BLaER1 treated with 17β-estradiol and CSF1 and Interleukin-3, amounts not matched to agents 10 nM and 100 nM (cell line): ENCODE data around the gene CAPN6.

Source experiments
- H3K27ac ChIP-seq, 11 experiments: shearing (Covaris generic); formaldehyde crosslinking; 2 replicates each; pipeline ENCODE4 v1.8.1; 2022
- H3K27me3 ChIP-seq, 11 experiments: shearing (Covaris generic); formaldehyde crosslinking; 2 replicates each; pipeline ENCODE4 v1.8.1; 2022
- H3K36me3 ChIP-seq, 11 experiments: shearing (Covaris generic); formaldehyde crosslinking; 2 replicates each; pipeline ENCODE4 v1.8.1; 2022
- H3K4me1 ChIP-seq, 10 experiments: shearing (Covaris generic); formaldehyde crosslinking; 2 replicates each; pipeline ENCODE4 v1.8.1; 2022
- H3K4me2 ChIP-seq, 11 experiments: shearing (Covaris generic); formaldehyde crosslinking; 2 replicates each; pipeline ENCODE4 v1.8.1; 2022
- H3K4me3 ChIP-seq, 10 experiments: shearing (Covaris generic); formaldehyde crosslinking; 2 replicates each; pipeline ENCODE4 v1.8.1; 2022
- H3K9ac ChIP-seq, 11 experiments: shearing (Covaris generic); formaldehyde crosslinking; 2 replicates each; pipeline ENCODE4 v1.8.1; 2022
- H3K9me3 ChIP-seq, 11 experiments: shearing (Covaris generic); formaldehyde crosslinking; replicated peaks in 1 of 11; 2 replicates each; pipeline ENCODE4 v1.8.1; 2022
- H4K20me1 ChIP-seq, 11 experiments: shearing (Covaris generic); formaldehyde crosslinking; 2 replicates each; pipeline ENCODE4 v1.8.1; 2022
- Cebpa-rat ChIP-seq, 11 experiments: shearing (Covaris generic); IDR thresholded peaks; 2 replicates each; pipeline ENCODE4 v1.8.1; 2022

CAPN6 gene

GRCh38 chrX:111282991-111283390, 12.7 kb upstream of the CAPN6 start:
- Histone ChIP-seq H3K9me3 (peaks cover 0 to 6% (median 0%) of the 10 kb centered on the region in 11 experiments; a peak in 1 of 22 replicates), H3K4me1 (no peaks in the 10 kb centered on the region), H4K20me1 (no peaks in the 10 kb centered on the region; a peak in 1 of 22 replicates), H3K27ac (no peak overlapping the region), H3K27me3 (peaks cover 80 to 99% (median 95%) of the 10 kb centered on the region in 11 experiments), H3K36me3 (no peaks in the 10 kb centered on the region), H3K9ac (no peak overlapping the region), H3K4me2 (no peak overlapping the region), H3K4me3 (no peak overlapping the region)
- TF ChIP-seq Cebpa-rat (IDR thresholded peaks at IDR 0.05) = no peak

- H3K36me3 ChIP-seq = no peaks in the 10 kb centered on the region
- H3K9ac ChIP-seq = no peak overlapping the region
- H3K4me1 ChIP-seq = no peaks in the 10 kb centered on the region
- no peaks in the 10 kb centered on the region; a peak in 1 of 22 replicates for H4K20me1 ChIP-seq
- H3K9me3 ChIP-seq = no peaks in the 10 kb centered on the region; a peak in 1 of 22 replicates
- H3K27ac ChIP-seq = no peak overlapping the region
- TF ChIP-seq Cebpa-rat (IDR thresholded peaks at IDR 0.05) = no peak
- no peak overlapping the region for H3K4me2 ChIP-seq
- H3K27me3 ChIP-seq = peaks cover 77 to 97% (median 94%) of the 10 kb centered on the region in 11 experiments
- no peak overlapping the region for H3K4me3 ChIP-seq
These were observed 11.9 kb upstream of the CAPN6 start for GRCh38 chrX:111282139-111282538.

GRCh38 chrX:111268506-111268905, 1.8 kb downstream of the CAPN6 start:
- Histone ChIP-seq H3K9ac (no peak overlapping the region), H4K20me1 (peaks cover 0 to 8% (median 0%) of the 10 kb centered on the region in 11 experiments; a peak in 4 of 22 replicates), H3K36me3 (no peaks in the 10 kb centered on the region), H3K4me3 (no peak overlapping the region), H3K27me3 (peaks cover 100% of the 10 kb centered on the region in 11 experiments), H3K9me3 (no peaks in the 10 kb centered on the region), H3K4me1 (no peaks in the 10 kb centered on the region), H3K4me2 (no peak overlapping the region), H3K27ac (no peak overlapping the region)
- TF ChIP-seq Cebpa-rat (IDR thresholded peaks at IDR 0.05) = no peak

GRCh38 chrX:111265486-111265885, 4.8 kb downstream of the CAPN6 start:
- H3K4me3 ChIP-seq = no peak overlapping the region
- no peak for TF ChIP-seq Cebpa-rat (IDR thresholded peaks at IDR 0.05)
- H3K4me1 ChIP-seq = no peaks in the 10 kb centered on the region
- H3K27me3 ChIP-seq = peaks cover 99 to 100% (median 100%) of the 10 kb centered on the region in 11 experiments
- no peak overlapping the region for H3K27ac ChIP-seq
- H3K9me3 ChIP-seq = 0 out of 22 replicates have a peak, but pooled peaks cover 0 to 9% (median 0%) of the 10 kb centered on the region in 11 experiments
- H3K9ac ChIP-seq = no peak overlapping the region
- H3K4me2 ChIP-seq = no peak overlapping the region
- no peaks in the 10 kb centered on the region for H3K36me3 ChIP-seq
- peaks cover 0 to 8% (median 0%) of the 10 kb centered on the region in 11 experiments; a peak in 4 of 22 replicates for H4K20me1 ChIP-seq

- peaks cover 99 to 100% (median 100%) of the 10 kb centered on the region in 11 experiments for H3K27me3 ChIP-seq
- no peak overlapping the region for H3K27ac ChIP-seq
- peaks cover 0 to 8% (median 0%) of the 10 kb centered on the region in 11 experiments; a peak in 4 of 22 replicates for H4K20me1 ChIP-seq
- H3K4me3 ChIP-seq = no peak overlapping the region
- 0 out of 22 replicates have a peak, but pooled peaks cover 0 to 9% (median 0%) of the 10 kb centered on the region in 11 experiments for H3K9me3 ChIP-seq
- H3K4me2 ChIP-seq = no peak overlapping the region
- no peaks in the 10 kb centered on the region for H3K36me3 ChIP-seq
- no peaks in the 10 kb centered on the region for H3K4me1 ChIP-seq
- no peak for TF ChIP-seq Cebpa-rat (IDR thresholded peaks at IDR 0.05)
- H3K9ac ChIP-seq = no peak overlapping the region
These were observed 5.9 kb downstream of the CAPN6 start for GRCh38 chrX:111264385-111264784.

- Histone ChIP-seq H4K20me1 (peaks cover 0 to 4% (median 0%) of the 10 kb centered on the region in 11 experiments; a peak in 3 of 22 replicates), H3K27ac (no peak overlapping the region), H3K9me3 (0 out of 22 replicates have a peak, but pooled peaks cover 0 to 9% (median 0%) of the 10 kb centered on the region in 11 experiments), H3K4me3 (no peak overlapping the region), H3K27me3 (peaks cover 93 to 100% (median 100%) of the 10 kb centered on the region in 11 experiments), H3K4me2 (no peak overlapping the region), H3K9ac (no peak overlapping the region), H3K36me3 (no peaks in the 10 kb centered on the region), H3K4me1 (no peaks in the 10 kb centered on the region)
- TF ChIP-seq Cebpa-rat (IDR thresholded peaks at IDR 0.05) = no peak
These were observed 8.2 kb downstream of the CAPN6 start for GRCh38 chrX:111262086-111262485.

- Histone ChIP-seq H3K27ac (no peak overlapping the region), H3K4me1 (no peaks in the 10 kb centered on the region), H4K20me1 (peaks cover 0 to 4% (median 0%) of the 10 kb centered on the region in 11 experiments; a peak in 1 of 22 replicates), H3K4me2 (no peak overlapping the region), H3K36me3 (no peaks in the 10 kb centered on the region), H3K9ac (no peak overlapping the region), H3K27me3 (peaks cover 84 to 100% (median 99%) of the 10 kb centered on the region in 11 experiments), H3K9me3 (0 out of 22 replicates have a peak, but pooled peaks cover 0 to 9% (median 0%) of the 10 kb centered on the region in 11 experiments), H3K4me3 (no peak overlapping the region)
- TF ChIP-seq Cebpa-rat (IDR thresholded peaks at IDR 0.05) = no peak
These were observed 9.8 kb downstream of the CAPN6 start for GRCh38 chrX:111260451-111260850.

- Histone ChIP-seq H3K27me3 (peaks cover 84 to 100% (median 99%) of the 10 kb centered on the region in 11 experiments), H3K4me1 (no peaks in the 10 kb centered on the region), H3K4me2 (no peak overlapping the region), H3K9ac (no peak overlapping the region), H4K20me1 (peaks cover 0 to 4% (median 0%) of the 10 kb centered on the region in 11 experiments; a peak in 1 of 22 replicates), H3K27ac (no peak overlapping the region), H3K9me3 (0 out of 22 replicates have a peak, but pooled peaks cover 0 to 9% (median 0%) of the 10 kb centered on the region in 11 experiments), H3K4me3 (no peak overlapping the region), H3K36me3 (no peaks in the 10 kb centered on the region)
- no peak for TF ChIP-seq Cebpa-rat (IDR thresholded peaks at IDR 0.05)
These were observed 10.7 kb downstream of the CAPN6 start for GRCh38 chrX:111259559-111259958.

- Histone ChIP-seq H3K9me3 (0 out of 22 replicates have a peak, but pooled peaks cover 0 to 9% (median 0%) of the 10 kb centered on the region in 11 experiments), H3K27ac (no peak overlapping the region), H4K20me1 (peaks cover 0 to 4% (median 0%) of the 10 kb centered on the region in 11 experiments; a peak in 1 of 22 replicates), H3K4me3 (no peak overlapping the region), H3K36me3 (no peaks in the 10 kb centered on the region), H3K4me1 (no peaks in the 10 kb centered on the region), H3K4me2 (no peak overlapping the region), H3K27me3 (peaks cover 83 to 100% (median 98%) of the 10 kb centered on the region in 11 experiments), H3K9ac (no peak overlapping the region)
- no peak for TF ChIP-seq Cebpa-rat (IDR thresholded peaks at IDR 0.05)
These were observed 12.6 kb downstream of the CAPN6 start for GRCh38 chrX:111257733-111258132.
